Tibial artery (tissue), 4 donors: ENCODE data around the gene PTPRN2.

Experiments
- DNase-seq, 2 donors: peaks; one replicate each; pipeline ENCODE4 v3.0.0-alpha.2; 2019
- H3K27ac ChIP-seq, 2 donors: fragments of 200-600 bp; sonication (generic) in 1 of 2; 1 replicate in 1 of 2; 2 replicates in 1 of 2; pipeline ENCODE4 v1.5.1; 2018 to 2019; ENCODE audit warnings: mild to moderate bottlenecking in 1 of 2
- H3K27me3 ChIP-seq, 2 donors: fragments of 200-600 bp; sonication (generic) in 1 of 2; one replicate each; pipeline versions ENCODE4 v1.5.1 to v1.6.0; 2016 to 2019
- H3K36me3 ChIP-seq, 3 donors: fragments of 200-600 bp; sonication (generic) in 2 of 3; one replicate each; pipeline ENCODE4 v1.5.1; 2016 to 2019; ENCODE audit warnings: mild to moderate bottlenecking in 2 of 3
- H3K4me1 ChIP-seq, 4 donors: fragments of 200-600 bp; sonication (generic) in 2 of 4; 1 replicate in 3 of 4; 2 replicates in 1 of 4; pipeline ENCODE4 v1.5.1; 2016 to 2019
- H3K4me3 ChIP-seq, 2 donors: fragments of 200-600 bp; sonication (generic) in 1 of 2; 1 replicate in 1 of 2; 2 replicates in 1 of 2; pipeline ENCODE4 v1.5.1; 2018 to 2019; ENCODE audit warnings: mild to moderate bottlenecking in 2 of 2
- H3K9me3 ChIP-seq, 3 donors: fragments of 200-600 bp; sonication (generic) in 1 of 3; one replicate each; pipeline ENCODE4 v1.5.1; 2016 to 2019
- intact Hi-C: fragments of 100-400 bp; cut with DNase I; formaldehyde crosslinking; loops from one replicate; pipeline ENCODE4 v1.15.0; 2023; ENCODE audit warnings: low total_unique reads
- TF ChIP-seq, protein P1 (sequence below), 2 experiments: fragments of 200-600 bp in 1 of 2; fragments of 450-650 bp in 1 of 2; IDR thresholded peaks; one replicate each; pipeline ENCODE4 v1.5.1; 2017 to 2019; ENCODE audit warnings: antibody characterized with exemption in 2 of 2, mild to moderate bottlenecking in 1 of 2, moderate library complexity in 1 of 2

PTPRN2 gene

DNA sequence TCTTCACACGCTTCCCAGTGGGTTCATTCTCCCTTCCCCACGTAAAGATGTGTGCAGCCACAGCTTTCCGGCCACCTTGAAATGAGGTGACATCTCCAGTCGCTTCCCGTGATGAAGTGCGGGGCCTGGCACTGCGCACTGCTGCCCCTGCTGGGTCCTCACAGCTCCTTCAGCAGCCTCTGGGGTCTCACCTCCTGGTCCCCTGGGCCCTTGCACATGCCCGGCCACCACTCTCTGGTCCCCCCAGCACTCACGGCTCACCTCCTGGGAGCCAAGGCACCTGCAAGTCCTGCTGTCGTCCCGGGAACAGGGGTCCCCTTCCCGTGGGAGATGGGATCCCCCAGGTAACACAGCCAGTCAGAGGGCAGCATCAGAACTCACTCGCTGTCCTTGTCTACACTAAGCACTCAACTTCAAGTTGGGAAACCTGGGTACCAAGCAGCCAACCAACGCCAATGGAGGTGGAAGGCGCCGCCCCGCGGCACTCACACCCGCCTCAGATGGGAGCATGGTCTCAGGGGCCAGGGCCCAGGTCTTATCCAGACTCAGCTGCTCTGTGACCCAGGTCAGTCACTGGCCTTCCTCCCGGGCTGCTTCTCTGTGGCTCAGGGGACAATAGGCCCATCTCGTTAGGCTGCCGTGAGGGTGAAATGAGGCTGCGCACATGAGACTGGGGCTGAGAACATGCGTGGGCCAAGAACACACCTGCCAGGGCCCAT, 176.2 kb downstream of the PTPRN2 start:
- H3K36me3 ChIP-seq = no peaks in the 10 kb centered on the region
- intact Hi-C loops = no loop called here
- no peaks in the 10 kb centered on the region for H3K9me3 ChIP-seq
- peaks cover 0 to 11% of the 10 kb centered on the region in 2 donors for H3K27me3 ChIP-seq
- no peaks in the 10 kb centered on the region for H3K4me1 ChIP-seq
- H3K27ac ChIP-seq = no peak overlapping the region
- no peak overlapping the region for H3K4me3 ChIP-seq
- TF ChIP-seq, protein P1, sequence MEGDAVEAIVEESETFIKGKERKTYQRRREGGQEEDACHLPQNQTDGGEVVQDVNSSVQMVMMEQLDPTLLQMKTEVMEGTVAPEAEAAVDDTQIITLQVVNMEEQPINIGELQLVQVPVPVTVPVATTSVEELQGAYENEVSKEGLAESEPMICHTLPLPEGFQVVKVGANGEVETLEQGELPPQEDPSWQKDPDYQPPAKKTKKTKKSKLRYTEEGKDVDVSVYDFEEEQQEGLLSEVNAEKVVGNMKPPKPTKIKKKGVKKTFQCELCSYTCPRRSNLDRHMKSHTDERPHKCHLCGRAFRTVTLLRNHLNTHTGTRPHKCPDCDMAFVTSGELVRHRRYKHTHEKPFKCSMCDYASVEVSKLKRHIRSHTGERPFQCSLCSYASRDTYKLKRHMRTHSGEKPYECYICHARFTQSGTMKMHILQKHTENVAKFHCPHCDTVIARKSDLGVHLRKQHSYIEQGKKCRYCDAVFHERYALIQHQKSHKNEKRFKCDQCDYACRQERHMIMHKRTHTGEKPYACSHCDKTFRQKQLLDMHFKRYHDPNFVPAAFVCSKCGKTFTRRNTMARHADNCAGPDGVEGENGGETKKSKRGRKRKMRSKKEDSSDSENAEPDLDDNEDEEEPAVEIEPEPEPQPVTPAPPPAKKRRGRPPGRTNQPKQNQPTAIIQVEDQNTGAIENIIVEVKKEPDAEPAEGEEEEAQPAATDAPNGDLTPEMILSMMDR (IDR thresholded peaks at IDR 0.05) = no peak
- DNase-seq = peak in 1 of 2 donors; percentile 49

DNA sequence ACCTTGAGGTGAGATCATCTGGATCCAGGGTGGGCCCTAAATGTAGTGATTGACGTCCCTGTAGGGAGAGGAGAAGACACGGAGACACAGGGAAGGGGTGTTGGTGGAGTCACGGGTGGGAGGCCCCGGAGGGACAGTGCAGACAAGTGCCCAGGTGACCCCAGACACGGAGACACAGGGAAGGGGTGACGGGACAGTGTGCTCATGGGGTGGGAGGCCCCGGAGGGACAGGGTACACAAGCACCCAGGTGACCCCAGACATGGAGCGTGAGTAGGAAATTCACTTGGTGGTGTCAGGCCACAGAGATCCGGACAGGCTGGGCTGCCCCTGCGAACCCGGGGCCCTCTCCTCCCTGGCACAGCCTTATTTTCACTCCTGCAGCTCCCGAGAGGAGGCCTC, 176.9 kb downstream of the PTPRN2 start:
- Histone ChIP-seq H3K4me3 (no peak overlapping the region), H3K36me3 (no peaks in the 10 kb centered on the region), H3K27me3 (peaks cover 0 to 11% of the 10 kb centered on the region in 2 donors), H3K9me3 (no peaks in the 10 kb centered on the region), H3K27ac (no peak overlapping the region), H3K4me1 (no peaks in the 10 kb centered on the region)
- DNase-seq = peak in 1 of 2 donors; percentile 56
- TF ChIP-seq, protein P1 (IDR thresholded peaks at IDR 0.05) = no peak
- intact Hi-C loops = no loop called here

GRCh38 chr7:158409816-158410330, 177.8 kb downstream of the PTPRN2 start:
- no peak overlapping the region for H3K4me3 ChIP-seq
- no peaks in the 10 kb centered on the region for H3K9me3 ChIP-seq
- peaks cover 0 to 16% of the 10 kb centered on the region in 2 donors for H3K27me3 ChIP-seq
- H3K27ac ChIP-seq = no peak overlapping the region
- DNase-seq = peak in 1 of 2 donors; percentile 27
- TF ChIP-seq, protein P1 (IDR thresholded peaks at IDR 0.05) = no peak
- no peaks in the 10 kb centered on the region for H3K36me3 ChIP-seq
- intact Hi-C loops = no loop called here
- H3K4me1 ChIP-seq = no peaks in the 10 kb centered on the region

- peak in 1 of 2 donors; percentile 43 for DNase-seq
- Histone ChIP-seq H3K4me3 (no peak overlapping the region), H3K36me3 (no peaks in the 10 kb centered on the region), H3K4me1 (no peaks in the 10 kb centered on the region), H3K9me3 (no peaks in the 10 kb centered on the region), H3K27me3 (peaks cover 0 to 20% of the 10 kb centered on the region in 2 donors), H3K27ac (no peak overlapping the region)
- TF ChIP-seq, protein P1 (IDR thresholded peaks at IDR 0.05) = no peak
- intact Hi-C loops = no loop called here
These were observed 178.5 kb downstream of the PTPRN2 start for GRCh38 chr7:158409120-158409519.

DNA sequence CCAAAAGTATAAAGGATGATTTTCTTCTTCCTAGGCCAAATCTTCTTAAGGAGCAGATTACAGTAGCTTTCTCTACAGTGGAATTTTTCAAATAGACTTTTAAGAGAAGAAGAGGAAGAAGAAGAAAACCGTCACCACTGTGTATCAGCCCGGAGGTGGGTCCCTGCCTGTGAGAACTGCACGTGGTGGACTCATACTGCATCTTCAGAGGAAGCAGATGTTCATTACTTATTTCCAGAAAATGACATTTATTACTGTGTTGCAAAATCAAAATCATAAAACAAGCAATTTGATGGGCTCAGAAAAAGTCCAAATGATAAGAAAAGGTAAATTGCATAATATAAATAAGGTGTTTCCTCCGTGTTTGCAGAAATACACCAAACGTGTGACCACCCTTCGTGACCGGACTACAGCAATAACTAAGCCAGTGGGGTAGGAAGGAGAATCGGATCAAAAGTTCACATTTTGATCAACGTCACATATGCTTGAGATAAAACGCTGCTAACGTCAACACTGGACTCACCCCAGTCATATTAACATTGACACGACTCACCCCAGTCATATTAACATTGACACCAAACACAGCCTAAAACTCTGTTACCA, 179.2 kb downstream of the PTPRN2 start:
- TF ChIP-seq, protein P1 (IDR thresholded peaks at IDR 0.05) = no peak
- DNase-seq = peak in 1 of 2 donors; percentile 23
- Histone ChIP-seq H3K9me3 (no peaks in the 10 kb centered on the region), H3K27me3 (peaks cover 0 to 20% of the 10 kb centered on the region in 2 donors), H3K36me3 (no peaks in the 10 kb centered on the region), H3K4me3 (no peak overlapping the region), H3K4me1 (no peaks in the 10 kb centered on the region), H3K27ac (no peak overlapping the region)
- intact Hi-C loops = no loop called here
